HG02610 (cell line): Measurements from ENCODE around the gene IFI6.
"Not testable (repeated sequence)": the region's sequence is repeated elsewhere in the genome, so short reads cannot be mapped to it uniquely, and the experiment has no call there.

Source experiments
- ATAC-seq: cut with Tn5 transposase; IDR thresholded peaks from one replicate; pipeline ENCODE4 v1.9.1; 2021; ENCODE audit warnings: mild to moderate bottlenecking, moderate library complexity; ENCODE audit not compliant: unreplicated experiment

The IFI6 gene

GRCh38 chr1:27632387-27633297 lies 39.4 kb downstream of the IFI6 start:
- peak; percentile 30 for ATAC-seq

GRCh38 chr1:27630859-27631491 lies 41.0 kb downstream of the IFI6 start:
- ATAC-seq = peak; percentile 24

GRCh38 chr1:27628712-27629111 lies 43.3 kb downstream of the IFI6 start:
- ATAC-seq = no peak

- not testable (repeated sequence) for ATAC-seq
Observed at GRCh38 chr1:27627733-27628132, 44.3 kb downstream of the IFI6 start.

- ATAC-seq = no peak
Observed at GRCh38 chr1:27627061-27627460, 44.9 kb downstream of the IFI6 start.

DNA sequence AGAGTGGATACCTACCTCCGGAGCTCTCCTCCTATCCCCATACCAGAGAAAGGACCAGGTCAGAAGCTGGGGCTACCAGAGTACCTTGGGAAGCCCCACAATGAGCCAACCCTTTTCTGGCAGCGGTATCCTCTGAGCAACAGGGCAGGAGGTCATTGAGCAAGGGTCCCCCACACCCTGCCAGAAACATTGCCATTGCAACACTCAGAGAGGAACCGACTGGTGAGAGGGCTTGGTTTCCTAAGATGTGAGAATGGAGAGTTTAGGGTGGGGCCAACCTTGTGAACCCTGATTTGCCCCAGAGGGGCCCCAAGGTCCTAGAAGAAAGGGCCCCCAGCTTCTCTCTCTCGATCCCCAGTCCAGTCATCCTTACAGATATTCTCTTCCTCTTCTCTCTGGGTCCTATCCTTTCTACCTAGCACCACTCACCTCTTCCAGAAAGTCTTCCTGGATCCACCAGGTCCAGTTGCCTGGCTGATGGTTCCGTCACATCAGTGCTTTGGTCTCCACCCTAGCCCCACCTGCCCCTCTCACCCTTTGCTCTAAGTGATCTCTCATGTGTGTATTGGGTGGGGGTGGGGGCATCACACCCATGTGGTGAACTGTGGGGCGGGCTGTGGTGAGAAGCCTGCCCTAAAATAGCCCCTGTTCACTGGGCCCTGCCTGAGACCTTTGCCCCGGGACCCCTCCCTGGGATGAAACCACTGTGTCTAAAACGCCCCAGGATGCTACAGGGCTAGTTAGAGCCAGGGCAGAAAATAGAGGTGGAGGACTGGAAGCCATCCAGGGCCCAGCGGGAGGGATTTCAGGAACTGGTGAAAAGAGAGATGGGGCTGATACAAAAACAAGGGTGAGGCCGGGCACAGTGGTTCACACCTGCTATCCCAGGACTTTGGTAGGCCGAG lies 45.7 kb downstream of the IFI6 start:
- ATAC-seq = no peak

GRCh38 chr1:27624467-27625178 lies 47.4 kb downstream of the IFI6 start:
- ATAC-seq = no peak

GRCh38 chr1:27623327-27624212 lies 48.4 kb downstream of the IFI6 start:
- no peak for ATAC-seq

DNA sequence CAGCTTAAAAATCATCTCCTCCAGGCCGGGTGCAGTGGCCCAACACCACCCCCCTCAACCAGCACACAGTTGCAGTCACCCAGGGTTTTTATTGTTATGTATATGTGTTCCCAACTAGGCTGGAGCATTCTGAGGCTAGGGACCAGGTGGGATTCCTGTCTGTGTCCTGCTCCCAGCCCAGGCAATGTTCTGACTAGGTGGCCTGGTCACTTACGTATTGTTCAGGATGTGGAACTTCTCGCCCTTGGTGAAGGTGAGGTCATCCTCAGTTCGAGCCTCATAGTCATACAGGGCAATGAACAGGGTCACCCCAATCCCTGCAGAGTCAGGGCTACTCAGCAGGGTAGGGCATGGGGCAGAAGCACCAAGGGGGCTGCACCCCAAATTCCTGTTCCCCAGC lies 49.2 kb downstream of the IFI6 start:
- ATAC-seq = no peak

GRCh38 chr1:27621051-27621920 lies 50.7 kb downstream of the IFI6 start:
- no peak for ATAC-seq

DNA sequence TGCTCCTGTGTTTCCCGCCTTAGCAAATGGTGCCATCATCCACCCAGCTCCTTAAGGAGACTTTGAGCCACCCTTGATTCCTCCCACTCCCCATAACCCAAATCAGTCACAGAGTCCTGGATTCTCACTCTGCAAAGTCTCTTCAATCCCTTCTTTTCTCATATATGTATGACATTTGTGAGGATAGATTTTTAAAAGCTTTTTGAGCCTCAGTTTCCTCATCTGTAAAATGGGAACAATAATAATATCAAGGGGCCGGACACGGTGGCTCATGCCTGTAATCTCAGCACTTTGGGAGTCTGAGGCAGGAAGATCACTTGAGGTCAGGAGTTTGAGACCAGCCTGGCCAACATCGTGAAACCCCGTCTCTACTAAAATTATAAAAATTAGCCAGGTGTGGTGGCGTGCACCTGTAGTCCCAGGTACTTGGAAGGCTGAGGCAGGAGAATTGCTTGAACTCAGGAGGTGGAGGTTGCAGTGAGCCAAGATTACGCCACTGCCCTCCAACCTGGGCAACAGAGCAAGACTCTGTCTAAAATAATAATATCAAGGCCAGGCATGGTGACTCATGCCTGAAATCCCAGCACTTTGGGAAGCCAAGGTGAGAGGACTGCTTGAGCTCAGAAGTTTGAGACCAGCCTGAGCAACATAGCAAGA lies 52.1 kb downstream of the IFI6 start:
- ATAC-seq = not testable (repeated sequence)

DNA sequence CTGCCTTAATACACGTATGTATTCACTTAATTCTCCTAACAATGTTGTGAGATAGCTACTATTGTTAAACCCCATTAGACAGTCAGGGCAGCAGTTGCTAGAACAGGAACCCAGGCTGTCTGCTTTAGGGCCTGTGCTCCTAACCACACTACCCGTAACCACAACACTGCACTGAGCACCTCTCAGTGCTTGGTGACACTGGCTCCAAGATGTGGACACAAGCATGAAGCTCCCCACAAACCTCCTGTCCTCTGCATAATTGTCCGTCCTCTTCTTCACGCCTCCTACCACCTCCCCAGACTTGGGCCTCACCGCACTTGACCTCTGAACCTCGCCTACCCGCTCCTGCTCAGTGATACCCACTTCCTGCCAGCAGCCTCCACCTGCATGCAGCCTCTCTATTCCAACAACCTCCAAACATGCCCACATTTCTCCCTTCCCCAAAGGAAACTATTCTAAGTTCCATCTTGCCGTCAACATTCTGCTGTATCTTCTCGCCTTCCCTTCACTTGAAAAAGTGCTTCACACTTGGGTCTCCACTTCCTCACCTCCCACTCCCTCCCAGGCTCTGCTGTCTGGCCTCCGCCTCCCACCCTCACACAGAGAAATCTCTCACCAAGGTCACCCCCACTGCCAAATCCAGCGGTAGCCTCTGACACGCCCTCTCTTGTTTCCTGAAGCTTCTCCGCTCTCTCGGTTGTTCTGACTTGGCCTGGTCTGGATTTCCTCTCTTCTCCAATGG lies 53.5 kb downstream of the IFI6 start:
- no peak for ATAC-seq

DNA sequence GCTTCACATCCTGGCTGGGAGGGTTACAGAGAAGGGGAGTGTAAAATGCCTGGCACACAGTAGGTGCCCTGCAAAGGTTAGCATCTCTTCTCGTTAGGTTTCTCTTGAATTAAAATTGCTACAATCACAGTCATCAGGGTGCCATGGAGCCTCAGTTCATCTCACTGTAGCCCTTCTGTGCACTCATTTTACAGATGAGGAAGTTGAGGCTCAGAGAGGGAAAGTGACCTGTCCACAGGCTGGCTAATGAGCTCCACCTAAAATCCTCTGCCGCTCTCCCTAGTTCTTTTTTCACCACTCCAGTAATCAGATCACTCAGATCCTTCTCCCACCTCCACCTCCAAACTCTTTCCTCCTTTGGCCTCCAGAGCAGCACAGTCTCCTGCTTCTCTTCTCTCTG lies 54.6 kb downstream of the IFI6 start:
- no peak for ATAC-seq

DNA sequence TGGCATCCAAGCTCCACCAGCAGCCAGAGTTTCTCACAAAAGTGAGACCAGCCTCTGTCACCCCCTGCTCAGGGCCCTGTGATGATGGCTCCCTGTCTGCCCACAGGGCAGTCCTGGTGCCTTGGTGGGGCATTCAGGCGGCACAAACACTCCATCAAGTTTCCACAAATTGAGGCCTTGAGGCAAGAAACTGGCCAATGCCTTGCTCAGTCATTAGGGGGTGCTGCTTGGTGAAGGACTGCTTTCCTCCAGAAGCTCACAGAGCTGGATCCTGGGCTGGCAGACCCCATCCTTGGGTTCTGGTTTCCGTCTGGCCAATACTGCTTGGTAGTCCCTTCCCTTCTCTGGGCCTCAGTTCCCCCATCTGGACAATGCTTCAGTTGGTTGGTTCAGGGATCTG lies 55.6 kb downstream of the IFI6 start:
- no peak for ATAC-seq
